A673 (cell line): Measurements from ENCODE around the gene DIP2A. TPM values are rescaled to one million over a fixed set of nuclear protein-coding genes. Genes with fewer than 3 reads are reported as not detected.

ENCODE experiments used
- BruUV-seq: library from RNA; stranded (reverse); fragments of 400-500 nt; replicated peaks from 2 replicates; lab custom pipeline; 2021; lab: Mats Ljungman, UMichigan
- CTCF ChIA-PET: fragments of 300-600 bp; sonication (Branson Sonifier 250); formaldehyde crosslinking; loops from one replicate; lab custom pipeline; 2022; ENCODE audit warnings: antibody characterized with exemption; lab: Charles Lee
- POLR2A ChIA-PET: fragments of 300-600 bp; sonication (Branson Sonifier 250); formaldehyde crosslinking; loops from one replicate; lab custom pipeline; 2022; ENCODE audit warnings: antibody characterized with exemption; ENCODE audit not compliant: low non-redundant PET; lab: Charles Lee
- DNase-seq: peaks from one replicate; pipeline ENCODE4 v3.0.0-alpha.2; 2015; ENCODE audit warnings: low spot score
- H3K27ac ChIP-seq: fragments of 200-600 bp; sonication (generic); 2 replicates; pipeline ENCODE4 v1.5.1; 2016; ENCODE audit warnings: mixed run types, low read depth, mild to moderate bottlenecking, mixed read lengths, antibody characterized with exemption, low read length; ENCODE audit not compliant: poor library complexity, severe bottlenecking
- H3K27me3 ChIP-seq: fragments of 200-600 bp; sonication (generic); replicated peaks from 2 replicates; pipeline ENCODE4 v1.6.1; 2017; ENCODE audit warnings: mixed run types, low read depth, mild to moderate bottlenecking, mixed read lengths, antibody characterized with exemption, low read length; ENCODE audit not compliant: insufficient read depth, poor library complexity
- H3K36me3 ChIP-seq: fragments of 200-600 bp; sonication (generic); 2 replicates; pipeline ENCODE4 v1.6.1; 2016; ENCODE audit warnings: mixed run types, mild to moderate bottlenecking, mixed read lengths, antibody characterized with exemption, low read length; ENCODE audit not compliant: insufficient read depth, poor library complexity, severe bottlenecking
- H3K4me1 ChIP-seq: fragments of 200-600 bp; sonication (generic); 2 replicates; pipeline ENCODE4 v1.6.1; 2017; ENCODE audit warnings: mixed run types, mild to moderate bottlenecking, mixed read lengths, antibody characterized with exemption, low read length; ENCODE audit not compliant: insufficient read depth, poor library complexity, severe bottlenecking
- H3K4me3 ChIP-seq: fragments of 200-600 bp; sonication (generic); 2 replicates; pipeline ENCODE4 v1.5.1; 2016; ENCODE audit warnings: low read depth, mixed run types, mild to moderate bottlenecking, mixed read lengths, low read length; ENCODE audit not compliant: poor library complexity, severe bottlenecking
- H3K9me3 ChIP-seq: fragments of 200-600 bp; sonication (generic); 2 replicates; pipeline ENCODE4 v1.6.1; 2016; ENCODE audit warnings: mixed run types, low read depth, mild to moderate bottlenecking, mixed read lengths, antibody characterized with exemption, low read length; ENCODE audit not compliant: poor library complexity, severe bottlenecking
- EZH2 ChIP-seq: fragments of 200-600 bp; sonication (generic); IDR thresholded peaks from 2 replicates; pipeline ENCODE4 v1.6.1; 2017; ENCODE audit warnings: borderline replicate concordance, low read depth, mild to moderate bottlenecking, mixed read lengths, antibody characterized with exemption, low read length; ENCODE audit not compliant: poor library complexity, severe bottlenecking
- intact Hi-C: fragments of 100-400 bp; cut with micrococcal nuclease; formaldehyde crosslinking; loops from one replicate; pipeline ENCODE4 v1.10.0; 2022; ENCODE audit not compliant: unreplicated experiment
- total RNA-seq: library from RNA; stranded (reverse); gene quantifications from 2 replicates; pipeline ENCODE4 v1.2.3, GENCODE V29; 2021
- TF ChIP-seq, protein P1 (sequence below): fragments of 300-800, 200-600 bp; sonication (generic); conservative IDR thresholded peaks from 2 replicates; pipeline ENCODE4 v1.5.1; 2017; ENCODE audit warnings: low read depth, mild to moderate bottlenecking, antibody characterized with exemption, low read length, moderate library complexity, mixed read lengths

The DIP2A gene
- total RNA-seq, 1 experiment from 2014 or later: 37.3 TPM

DNA sequence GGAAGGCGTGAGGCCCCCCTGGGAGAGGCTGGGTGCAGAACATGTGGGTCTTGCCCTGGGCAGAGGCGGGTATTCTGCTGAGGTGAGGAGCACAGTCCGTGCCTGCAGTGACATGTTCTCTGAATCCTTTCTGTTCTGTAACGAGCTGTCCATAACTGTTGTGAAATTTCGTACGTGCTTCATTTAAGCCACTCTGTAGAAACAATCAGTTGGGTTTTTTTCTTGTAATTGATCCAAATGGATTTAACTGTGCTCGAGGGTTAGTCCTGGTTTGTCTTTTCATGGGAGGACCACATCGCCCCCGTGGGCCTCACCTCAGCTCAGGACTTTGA lies 45.4 kb upstream of the DIP2A start:
- H3K27me3 ChIP-seq: no peaks in the 10 kb centered on the region
- no peaks in the 10 kb centered on the region for H3K4me1 ChIP-seq
- intact Hi-C loops: no loop called here
- TF ChIP-seq, protein P1, sequence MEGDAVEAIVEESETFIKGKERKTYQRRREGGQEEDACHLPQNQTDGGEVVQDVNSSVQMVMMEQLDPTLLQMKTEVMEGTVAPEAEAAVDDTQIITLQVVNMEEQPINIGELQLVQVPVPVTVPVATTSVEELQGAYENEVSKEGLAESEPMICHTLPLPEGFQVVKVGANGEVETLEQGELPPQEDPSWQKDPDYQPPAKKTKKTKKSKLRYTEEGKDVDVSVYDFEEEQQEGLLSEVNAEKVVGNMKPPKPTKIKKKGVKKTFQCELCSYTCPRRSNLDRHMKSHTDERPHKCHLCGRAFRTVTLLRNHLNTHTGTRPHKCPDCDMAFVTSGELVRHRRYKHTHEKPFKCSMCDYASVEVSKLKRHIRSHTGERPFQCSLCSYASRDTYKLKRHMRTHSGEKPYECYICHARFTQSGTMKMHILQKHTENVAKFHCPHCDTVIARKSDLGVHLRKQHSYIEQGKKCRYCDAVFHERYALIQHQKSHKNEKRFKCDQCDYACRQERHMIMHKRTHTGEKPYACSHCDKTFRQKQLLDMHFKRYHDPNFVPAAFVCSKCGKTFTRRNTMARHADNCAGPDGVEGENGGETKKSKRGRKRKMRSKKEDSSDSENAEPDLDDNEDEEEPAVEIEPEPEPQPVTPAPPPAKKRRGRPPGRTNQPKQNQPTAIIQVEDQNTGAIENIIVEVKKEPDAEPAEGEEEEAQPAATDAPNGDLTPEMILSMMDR: no peak
- TF ChIP-seq EZH2: no peak
- H3K36me3 ChIP-seq: peaks cover 18% of the 10 kb centered on the region
- ChIA-PET CTCF (no interaction called here), POLR2A (no interaction called here)
- H3K9me3 ChIP-seq: no peaks in the 10 kb centered on the region
- BruUV-seq: no TSS peak
- no peak for DNase-seq
- no peak overlapping the region for H3K4me3 ChIP-seq
- H3K27ac ChIP-seq: no peak overlapping the region

DNA sequence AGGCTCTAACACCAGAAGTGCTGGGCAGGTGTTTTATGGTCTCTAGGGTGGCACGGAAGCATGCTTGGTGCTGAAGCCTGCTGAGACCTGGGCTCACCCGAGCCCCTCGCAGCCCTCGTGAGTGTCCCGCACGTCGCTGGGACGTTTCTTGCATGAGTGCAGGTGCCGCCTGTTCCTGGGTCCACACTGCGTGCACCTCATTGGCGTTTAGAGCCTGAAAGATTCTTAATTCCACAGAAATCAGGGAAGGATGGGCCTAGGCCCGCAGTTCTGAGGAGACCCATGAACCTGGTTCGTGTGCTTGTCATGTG lies 43.8 kb upstream of the DIP2A start:
- Histone ChIP-seq H3K4me3 (no peak overlapping the region), H3K4me1 (no peaks in the 10 kb centered on the region), H3K27ac (no peak overlapping the region), H3K27me3 (no peaks in the 10 kb centered on the region), H3K36me3 (peaks cover 19% of the 10 kb centered on the region), H3K9me3 (no peaks in the 10 kb centered on the region)
- BruUV-seq: no TSS peak
- no peak for DNase-seq
- TF ChIP-seq, protein P1: no peak
- no peak for TF ChIP-seq EZH2
- ChIA-PET CTCF (no interaction called here), POLR2A (no interaction called here)
- intact Hi-C loops: no loop called here

DNA sequence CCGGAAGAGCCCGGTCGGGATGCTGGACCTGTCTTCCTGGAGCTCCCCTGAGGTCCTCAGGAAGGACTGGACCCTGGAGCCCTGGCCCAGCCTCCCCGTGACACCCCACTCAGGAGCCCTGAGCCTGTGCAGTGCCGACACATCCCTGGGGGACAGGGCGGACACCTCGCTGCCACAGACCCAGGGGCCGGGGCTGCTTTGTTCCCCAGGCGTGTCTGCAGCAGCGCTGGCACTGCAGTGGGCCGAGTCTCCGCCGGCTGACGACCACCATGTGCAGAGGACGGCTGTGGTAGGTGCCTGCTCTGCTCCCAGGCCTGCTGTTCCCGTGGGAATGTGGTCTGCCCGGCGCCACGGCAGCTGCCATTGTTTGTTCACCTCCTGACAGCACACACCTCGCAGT lies 42.1 kb upstream of the DIP2A start:
- Histone ChIP-seq H3K27ac (no peak overlapping the region), H3K4me1 (no peaks in the 10 kb centered on the region), H3K36me3 (peaks cover 17% of the 10 kb centered on the region), H3K4me3 (no peak overlapping the region), H3K9me3 (no peaks in the 10 kb centered on the region), H3K27me3 (no peaks in the 10 kb centered on the region)
- POLR2A ChIA-PET: no interaction called here
- CTCF ChIA-PET: no interaction called here
- BruUV-seq: no TSS peak
- no peak for TF ChIP-seq EZH2
- TF ChIP-seq, protein P1: no peak
- intact Hi-C loops: no loop called here
- no peak for DNase-seq
